ENCODE measurements around the gene RALGAPB.

GRCh38 chr20:38471987-38472512, 593 bp upstream of the RALGAPB start:
- no peak for TF ChIP-seq POLR2A (IDR thresholded peaks at IDR 0.05)
- TF ChIP-seq CTCF (IDR thresholded peaks at IDR 0.05 in 8 of 11, conservative IDR thresholded peaks at IDR 0.05 in 3 of 11), result no peak

Measured in spleen (tissue), 7 donors.